Mammary epithelial cell (primary cell): ENCODE data around the gene USP9X.

Experiments used
- CTCF ChIP-seq, 2 donors: IDR thresholded peaks in 1 of 2; conservative IDR thresholded peaks in 1 of 2; 2 replicates each; pipeline ENCODE4 v1.5.1; 2011 to 2012; ENCODE audit warnings: inconsistent platforms in 2 of 2, low read length in 2 of 2, mild to moderate bottlenecking in 2 of 2, control low read depth in 1 of 2, low read depth in 1 of 2; ENCODE audit not compliant: insufficient read depth in 1 of 2; ENCODE audit errors: extremely low read depth in 1 of 2
- EZH2 ChIP-seq: IDR thresholded peaks from 2 replicates; pipeline ENCODE4 v1.6.1; 2012; ENCODE audit warnings: low read length, inconsistent platforms, borderline replicate concordance

GRCh38 chrX:41047878-41048534, 37.2 kb upstream of the USP9X start:
- TF ChIP-seq CTCF (conservative IDR thresholded peaks at IDR 0.05 in 1 of 2, IDR thresholded peaks at IDR 0.05 in 1 of 2; ENCODE audit: extremely low read depth in 1 of 2, insufficient read depth in 1 of 2, low read depth in 1 of 2, low read length in 2 of 2) (no peak), EZH2 (no peak)
